Measurements from ENCODE around the gene ZC3H7B. TPM values are rescaled to one million over a fixed set of nuclear protein-coding genes. Genes with fewer than 3 reads are reported as not detected.

The ZC3H7B gene
- total RNA-seq, 1 donor from 2014 or later, result 41.3 TPM

GRCh38 chr22:41347066-41347859, 45.9 kb downstream of the ZC3H7B start:
- DNase-seq, result peak; percentile 79

GRCh38 chr22:41348964-41349484, 47.7 kb downstream of the ZC3H7B start:
- DNase-seq, result no peak
- no peak for ATAC-seq (ENCODE audit: poor library complexity)

More at GRCh38 chr22:41347066-41347859, 45.9 kb downstream of the ZC3H7B start:
- ATAC-seq (ENCODE audit: poor library complexity), result peak; percentile 81
- intact Hi-C loops (cut with DNase I), result no loop called here

DNA sequence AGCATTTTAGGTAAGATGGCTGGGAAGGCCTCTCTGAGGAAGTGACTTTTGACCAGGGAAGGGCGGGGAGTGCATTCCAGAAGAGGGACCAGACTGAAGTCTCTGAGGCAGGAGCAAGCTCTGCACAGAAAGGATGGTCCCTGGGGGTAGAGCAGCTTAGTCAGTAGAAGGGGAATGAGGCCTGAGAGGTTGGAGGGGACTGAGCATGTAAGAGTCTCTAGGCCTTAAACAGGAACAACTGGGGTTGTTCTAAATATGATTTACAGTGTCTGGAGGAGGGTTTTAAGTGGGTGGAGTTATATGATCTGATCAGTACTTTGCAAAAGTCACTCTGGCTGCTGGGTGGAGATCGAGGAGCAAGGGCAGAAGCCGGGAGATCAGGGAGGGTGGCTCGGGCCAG, 48.8 kb downstream of the ZC3H7B start:
- ATAC-seq (ENCODE audit: poor library complexity), result no peak
- no peak for DNase-seq
- intact Hi-C loops (cut with DNase I), result no loop called here

More at GRCh38 chr22:41348964-41349484, 47.7 kb downstream of the ZC3H7B start:
- intact Hi-C loops (cut with DNase I), result no loop called here

- intact Hi-C loops (cut with DNase I), result no loop called here
- ATAC-seq (ENCODE audit: poor library complexity) (no peak), DNase-seq (no peak)
These were observed 49.7 kb downstream of the ZC3H7B start for GRCh38 chr22:41351011-41351410.

DNA sequence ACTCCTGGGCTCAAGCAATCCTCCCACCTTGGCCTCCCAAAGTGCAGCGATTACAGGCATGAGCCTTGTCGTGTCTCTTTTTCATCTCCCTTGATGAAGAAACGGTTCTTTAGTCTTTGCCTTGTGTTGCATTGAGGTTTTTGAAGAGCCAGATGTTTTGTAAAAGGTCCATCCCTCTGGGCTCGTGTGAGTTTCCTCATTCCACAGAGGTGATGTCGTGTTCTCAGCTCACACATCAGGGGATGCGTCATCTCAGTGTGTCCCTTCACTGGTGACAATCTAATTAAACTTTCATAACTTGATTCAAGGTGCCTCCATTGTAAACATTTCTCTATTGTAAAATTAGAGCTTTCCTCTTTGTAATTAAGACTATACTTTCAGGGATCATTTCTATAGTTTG, 50.7 kb downstream of the ZC3H7B start:
- no peak for DNase-seq
- intact Hi-C loops (cut with DNase I), result no loop called here

DNA sequence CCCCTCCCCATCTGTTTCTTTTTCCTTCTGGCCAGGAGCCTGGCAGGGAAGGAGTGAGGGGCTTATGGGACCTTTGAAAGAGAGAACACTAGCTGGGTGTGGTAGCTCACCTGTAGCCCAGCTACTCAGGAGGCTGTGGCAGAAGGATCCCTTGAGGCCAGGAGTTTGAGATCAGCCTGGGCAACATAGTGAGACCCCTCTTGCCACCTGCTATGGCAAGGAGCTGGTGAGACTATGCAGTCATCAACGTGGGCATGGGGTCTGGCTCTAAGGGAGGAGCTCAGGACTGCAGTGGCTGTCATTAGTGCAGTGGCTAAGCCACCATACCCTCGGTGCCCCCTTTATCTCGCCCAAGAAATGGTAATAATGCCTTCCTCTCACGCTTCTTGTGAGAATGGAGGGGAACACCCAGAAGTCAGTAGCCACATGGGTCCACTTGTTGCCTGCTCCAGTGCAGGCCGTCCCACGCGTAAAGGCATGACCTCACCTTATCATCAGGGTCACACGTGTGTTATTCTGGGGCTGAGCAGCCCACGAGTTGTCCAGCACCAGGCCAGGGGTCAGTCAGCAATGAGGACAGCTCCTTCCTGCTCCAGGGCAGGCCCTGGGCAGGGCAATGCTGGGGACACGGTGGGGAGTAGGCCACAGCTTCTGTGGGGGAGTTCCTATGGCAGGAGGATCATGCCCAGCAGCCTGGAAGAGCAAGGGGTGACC, 52.7 kb downstream of the ZC3H7B start:
- ATAC-seq (ENCODE audit: poor library complexity), result no peak

More for the DNA sequence above, 50.7 kb downstream of the ZC3H7B start:
- ATAC-seq (ENCODE audit: poor library complexity), result no peak

GRCh38 chr22:41354979-41355378, 53.7 kb downstream of the ZC3H7B start:
- intact Hi-C loops (cut with DNase I), result no loop called here
- no peak for DNase-seq
- ATAC-seq (ENCODE audit: poor library complexity), result no peak

More for the DNA sequence above, 52.7 kb downstream of the ZC3H7B start:
- no peak for DNase-seq
- intact Hi-C loops (cut with DNase I), result no loop called here

DNA sequence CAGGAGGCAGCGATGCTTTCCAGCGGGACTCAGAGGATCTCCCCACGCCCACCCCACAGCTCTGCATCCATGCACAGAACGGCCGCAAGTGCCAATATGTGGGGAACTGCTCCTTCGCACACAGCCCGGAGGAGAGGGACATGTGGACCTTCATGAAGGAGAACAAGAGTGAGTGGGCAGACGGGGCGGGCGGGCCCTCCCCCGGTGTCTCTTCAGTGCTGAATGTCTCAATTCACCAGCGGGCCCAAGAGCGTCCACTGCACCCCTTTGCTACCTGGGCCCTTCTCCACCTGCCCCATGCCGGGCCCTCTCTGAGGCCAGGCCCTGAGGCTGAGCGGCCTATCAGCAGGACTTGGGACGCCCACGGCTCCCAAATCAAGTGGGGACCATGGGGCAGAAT, 54.6 kb downstream of the ZC3H7B start:
- no peak for ATAC-seq (ENCODE audit: poor library complexity)
- intact Hi-C loops (cut with DNase I), result no loop called here

GRCh38 chr22:41356430-41357028, 55.2 kb downstream of the ZC3H7B start:
- ATAC-seq (ENCODE audit: poor library complexity) (no peak), DNase-seq (no peak)
- intact Hi-C loops (cut with DNase I), result no loop called here

More for the DNA sequence above, 54.6 kb downstream of the ZC3H7B start:
- DNase-seq, result no peak

GRCh38 chr22:41357191-41357590, 55.9 kb downstream of the ZC3H7B start:
- no peak for DNase-seq
- no peak for ATAC-seq (ENCODE audit: poor library complexity)
- intact Hi-C loops (cut with DNase I), result no loop called here

DNA sequence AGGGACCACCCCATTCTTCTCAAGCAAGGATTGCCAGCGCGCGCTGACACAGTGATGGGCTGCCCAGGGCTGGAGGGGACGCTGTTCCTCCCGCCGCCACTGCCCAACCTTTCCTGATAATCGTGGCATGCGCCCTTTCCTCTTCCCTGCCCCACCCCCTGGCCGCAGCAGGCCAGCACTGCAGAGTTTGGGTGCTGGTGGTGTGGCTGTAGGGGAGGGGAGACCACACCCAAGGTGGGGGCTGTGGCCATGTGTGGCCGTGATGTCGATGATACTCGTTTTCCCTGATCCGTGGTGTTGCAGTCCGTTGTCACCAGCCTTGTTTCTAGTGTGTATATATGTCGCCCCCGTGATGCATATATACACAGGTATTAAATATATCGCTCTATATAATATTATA, 57.6 kb downstream of the ZC3H7B start:
- DNase-seq (no peak), ATAC-seq (ENCODE audit: poor library complexity) (no peak)
- intact Hi-C loops (cut with DNase I), result no loop called here

GRCh38 chr22:41359376-41359775, 58.1 kb downstream of the ZC3H7B start:
- no peak for DNase-seq
- ATAC-seq (ENCODE audit: poor library complexity), result no peak
- intact Hi-C loops (cut with DNase I), result no loop called here

DNA sequence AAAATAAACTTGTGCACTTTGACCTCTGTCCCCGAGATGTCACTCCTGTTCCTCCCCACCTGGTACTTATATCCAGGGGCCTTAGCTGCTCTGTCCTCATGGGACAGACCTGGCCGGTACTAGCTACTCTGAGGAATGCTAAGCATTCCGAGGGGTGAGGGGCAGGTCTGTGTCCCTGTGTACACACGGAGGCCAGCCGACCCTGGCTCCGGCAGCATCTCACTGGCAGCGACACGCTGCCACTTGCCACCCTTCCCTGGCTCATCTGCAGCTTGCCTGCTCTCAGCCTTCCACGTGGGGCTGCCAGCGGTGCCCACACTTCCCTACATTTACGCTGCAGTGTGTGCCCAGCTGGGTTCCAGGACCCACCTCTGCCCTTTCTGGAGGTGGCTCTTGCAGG, 58.8 kb downstream of the ZC3H7B start:
- ATAC-seq (ENCODE audit: poor library complexity), result peak; percentile 83
- intact Hi-C loops (cut with DNase I), result no loop called here
- peak; percentile 68 for DNase-seq

GRCh38 chr22:41361716-41362310, 60.5 kb downstream of the ZC3H7B start:
- intact Hi-C loops (cut with DNase I), result no loop called here
- DNase-seq (no peak), ATAC-seq (ENCODE audit: poor library complexity) (no peak)

DNA sequence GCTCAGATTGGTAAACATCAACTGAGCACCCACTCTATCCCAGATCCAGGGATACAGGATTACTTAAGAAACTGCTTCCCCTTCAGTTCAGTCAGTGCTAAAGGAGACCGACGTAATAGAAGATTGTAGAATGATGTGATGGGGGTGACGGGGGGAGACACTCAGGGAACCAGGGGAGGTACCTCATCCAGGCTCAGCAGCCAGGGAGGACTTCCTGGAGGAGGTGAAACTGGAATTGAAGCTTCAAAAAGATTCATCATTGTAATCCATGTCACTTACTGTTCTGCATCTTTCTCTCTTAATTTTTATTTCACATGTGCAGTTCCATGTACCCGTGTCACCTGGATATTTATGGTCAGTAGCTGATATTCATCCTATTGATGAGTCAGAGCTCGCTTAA, 61.3 kb downstream of the ZC3H7B start:
- DNase-seq (no peak), ATAC-seq (ENCODE audit: poor library complexity) (no peak)
- intact Hi-C loops (cut with DNase I), result no loop called here

DNA sequence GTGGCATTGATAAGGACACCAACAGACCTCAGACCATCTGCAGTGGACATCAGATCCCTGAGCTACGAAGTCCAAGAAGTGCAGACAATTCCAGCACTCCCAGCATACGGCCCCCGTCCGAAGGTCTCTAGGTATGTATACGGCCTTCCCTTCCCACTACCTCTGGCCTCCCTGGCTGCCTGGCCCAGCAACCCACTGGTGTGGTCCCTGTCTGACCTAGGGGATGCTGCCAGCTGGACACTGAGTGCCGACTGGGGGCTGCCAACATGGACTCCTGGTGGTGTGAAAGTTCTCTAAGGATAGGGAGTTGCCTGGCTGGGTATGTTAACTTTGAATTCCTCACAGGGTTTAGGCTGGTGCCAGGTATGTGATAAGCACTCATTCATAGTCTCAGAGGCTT, 62.9 kb downstream of the ZC3H7B start:
- intact Hi-C loops (cut with DNase I), result no loop called here
- no peak for ATAC-seq (ENCODE audit: poor library complexity)
- DNase-seq, result no peak

DNA sequence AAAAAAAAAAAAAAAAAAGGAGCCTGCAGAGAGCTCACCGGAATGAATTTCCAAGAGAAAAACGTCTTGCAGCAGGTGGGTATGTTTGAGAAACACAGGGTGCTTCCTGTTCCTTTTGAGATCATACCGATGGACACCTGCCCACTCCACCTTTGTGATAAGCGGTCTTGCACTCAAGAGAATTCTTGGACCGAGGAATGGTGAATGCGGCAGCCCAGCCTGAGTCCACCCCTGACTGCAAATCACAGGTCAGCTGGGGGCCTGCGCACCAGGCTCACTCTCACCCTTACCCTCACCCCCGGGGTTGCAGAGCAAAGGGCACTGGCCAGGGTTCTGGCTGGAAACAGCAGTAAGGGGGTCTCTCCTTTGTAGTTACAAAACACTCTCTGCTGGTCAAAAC, 63.6 kb downstream of the ZC3H7B start:
- no peak for DNase-seq
- ATAC-seq (ENCODE audit: poor library complexity), result no peak
- intact Hi-C loops (cut with DNase I), result no loop called here

DNA sequence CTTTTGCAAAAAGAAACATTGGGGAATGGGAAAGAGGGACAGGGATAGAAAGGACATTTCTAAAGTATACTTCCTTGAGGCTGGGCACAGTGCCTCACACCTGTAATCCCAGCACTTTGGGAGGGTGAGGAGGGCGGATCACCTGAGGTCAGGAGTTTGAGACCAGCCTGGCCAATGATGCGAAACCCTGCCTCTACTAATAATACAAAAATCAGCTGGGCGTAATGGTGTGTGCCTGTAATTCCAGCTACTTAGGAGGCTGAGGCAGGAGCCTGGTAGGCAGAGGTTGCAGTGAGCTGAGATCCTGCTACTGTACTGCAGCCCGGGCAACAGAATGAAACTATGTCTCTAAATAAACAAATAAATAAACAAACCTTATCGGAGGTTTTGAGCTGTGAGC, 64.1 kb downstream of the ZC3H7B start:
- ATAC-seq (ENCODE audit: poor library complexity), result no peak
- DNase-seq, result no peak
- intact Hi-C loops (cut with DNase I), result no loop called here

Data from Right ventricle myocardium superior (tissue), 1 donor.